HepG2 (cell line): ENCODE data around the gene IGFN1. TPM values are rescaled to one million over a fixed set of nuclear protein-coding genes. Genes with fewer than 3 reads are reported as not detected.

ENCODE experiments used
- JUN ChIP-seq: sonication (generic); formaldehyde crosslinking; IDR thresholded peaks from 2 replicates; pipeline ENCODE4 v1.4.0; 2020; ENCODE audit warnings: mild to moderate bottlenecking, missing genetic modification reagents
- PRPF4 ChIP-seq: fragments of 200-400 bp; formaldehyde crosslinking; IDR thresholded peaks from 2 replicates; pipeline ENCODE4 v1.6.1; 2016; ENCODE audit warnings: low read length, low read depth; ENCODE audit not compliant: poor library complexity, severe bottlenecking
- ZNF343 ChIP-seq: sonication (generic); formaldehyde crosslinking; IDR thresholded peaks from 2 replicates; pipeline ENCODE4 v1.4.0; 2020; ENCODE audit warnings: mild to moderate bottlenecking, missing genetic modification reagents
- polyA plus RNA-seq, 8 experiments: library from polyadenylated mRNA; depleted of rRNA in 3 of 8; stranded (reverse) in 7 of 8; unstranded in 1 of 8; fragments of >200 nt; fragmentation: Illumina TruSeq in 4 of 8; extraction: Trizol in 4 of 8; gene quantifications; 2 replicates each; pipeline versions ENCODE4 v1.2.1 to v1.2.3, GENCODE V29; 2011 to 2016; ENCODE audit warnings: low read depth in 4 of 8, missing spikeins in 1 of 8, mixed read lengths in 1 of 8; ENCODE audit not compliant: insufficient read depth in 1 of 8
- total RNA-seq, 5 experiments: library from RNA; depleted of rRNA; stranded (reverse); fragments of >200 nt; fragmentation: Illumina TruSeq; extraction: Trizol; gene quantifications; 2 replicates each; pipeline ENCODE4 v1.2.3, GENCODE V29; 2016; ENCODE audit warnings: low read depth in 1 of 5
- TF ChIP-seq, protein P1 (sequence below): sonication (generic); formaldehyde crosslinking; IDR thresholded peaks from 2 replicates; pipeline ENCODE4 v1.9.0; 2021; ENCODE audit warnings: missing genetic modification reagents, borderline replicate concordance
- TF ChIP-seq, protein P2 (sequence below): sonication (generic); formaldehyde crosslinking; IDR thresholded peaks from 2 replicates; pipeline ENCODE4 v1.5.1; 2020; ENCODE audit warnings: missing genetic modification reagents, mild to moderate bottlenecking, borderline replicate concordance
- TF ChIP-seq, protein P3 (sequence below): sonication (generic); formaldehyde crosslinking; conservative IDR thresholded peaks from 2 replicates; pipeline ENCODE4 v1.4.0; 2020; ENCODE audit warnings: missing genetic modification reagents
- TF ChIP-seq, protein P4 (sequence below), 2 experiments: sonication (generic) in 1 of 2; formaldehyde crosslinking in 1 of 2; IDR thresholded peaks; 2 replicates each; pipeline versions ENCODE4 v1.6.1 to v1.9.0; 2014 to 2022; ENCODE audit warnings: antibody characterized with exemption in 1 of 2, borderline replicate concordance in 1 of 2, inconsistent platforms in 1 of 2, low read depth in 1 of 2, missing genetic modification reagents in 1 of 2
- TF ChIP-seq, protein P5 (sequence below): IDR thresholded peaks from 2 replicates; pipeline ENCODE4 v1.4.0; 2020; ENCODE audit warnings: mild to moderate bottlenecking, missing genetic modification reagents

The IGFN1 gene
- total and polyA plus RNA-seq, 2 of the 13 experiments (the other 11 are each of a cell fraction or from before 2014, with no cell fraction given) = 0.04 to 0.05 TPM

DNA sequence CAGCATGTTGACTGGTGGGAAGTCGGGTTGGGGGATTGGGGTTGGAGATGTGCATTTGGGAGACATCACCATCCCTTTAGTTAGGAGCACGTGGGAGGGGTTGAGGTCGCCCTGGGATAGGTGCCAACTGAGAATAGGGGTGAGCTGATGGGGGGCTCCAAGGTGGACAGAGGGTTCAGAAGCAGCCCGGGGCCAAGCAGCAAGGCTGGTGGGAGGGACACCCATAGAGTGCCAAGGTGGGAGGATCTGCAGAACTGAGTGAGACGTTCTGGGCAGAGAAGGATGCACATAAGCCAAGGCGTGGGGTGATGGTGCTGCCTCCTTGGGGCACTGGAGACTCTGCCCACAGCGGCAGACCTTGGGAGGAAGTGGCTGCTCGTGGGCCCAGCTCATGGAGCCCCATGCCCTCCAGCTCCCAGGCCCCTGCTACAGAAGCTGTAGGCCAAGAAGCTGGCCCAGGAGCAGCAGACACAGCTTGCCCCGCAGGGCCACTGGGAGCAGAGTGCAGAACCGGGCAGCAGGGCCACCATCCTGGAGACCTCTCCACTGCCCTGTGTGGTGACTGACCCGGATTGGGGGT is 61.3 kb downstream of the IGFN1 start (continued):
- TF ChIP-seq, protein P1, sequence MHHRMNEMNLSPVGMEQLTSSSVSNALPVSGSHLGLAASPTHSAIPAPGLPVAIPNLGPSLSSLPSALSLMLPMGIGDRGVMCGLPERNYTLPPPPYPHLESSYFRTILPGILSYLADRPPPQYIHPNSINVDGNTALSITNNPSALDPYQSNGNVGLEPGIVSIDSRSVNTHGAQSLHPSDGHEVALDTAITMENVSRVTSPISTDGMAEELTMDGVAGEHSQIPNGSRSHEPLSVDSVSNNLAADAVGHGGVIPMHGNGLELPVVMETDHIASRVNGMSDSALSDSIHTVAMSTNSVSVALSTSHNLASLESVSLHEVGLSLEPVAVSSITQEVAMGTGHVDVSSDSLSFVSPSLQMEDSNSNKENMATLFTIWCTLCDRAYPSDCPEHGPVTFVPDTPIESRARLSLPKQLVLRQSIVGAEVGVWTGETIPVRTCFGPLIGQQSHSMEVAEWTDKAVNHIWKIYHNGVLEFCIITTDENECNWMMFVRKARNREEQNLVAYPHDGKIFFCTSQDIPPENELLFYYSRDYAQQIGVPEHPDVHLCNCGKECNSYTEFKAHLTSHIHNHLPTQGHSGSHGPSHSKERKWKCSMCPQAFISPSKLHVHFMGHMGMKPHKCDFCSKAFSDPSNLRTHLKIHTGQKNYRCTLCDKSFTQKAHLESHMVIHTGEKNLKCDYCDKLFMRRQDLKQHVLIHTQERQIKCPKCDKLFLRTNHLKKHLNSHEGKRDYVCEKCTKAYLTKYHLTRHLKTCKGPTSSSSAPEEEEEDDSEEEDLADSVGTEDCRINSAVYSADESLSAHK = no peak
- TF ChIP-seq ZNF343 (no peak), PRPF4 (no peak), JUN (CRISPR knock-in tag) (no peak)
- TF ChIP-seq, protein P2, sequence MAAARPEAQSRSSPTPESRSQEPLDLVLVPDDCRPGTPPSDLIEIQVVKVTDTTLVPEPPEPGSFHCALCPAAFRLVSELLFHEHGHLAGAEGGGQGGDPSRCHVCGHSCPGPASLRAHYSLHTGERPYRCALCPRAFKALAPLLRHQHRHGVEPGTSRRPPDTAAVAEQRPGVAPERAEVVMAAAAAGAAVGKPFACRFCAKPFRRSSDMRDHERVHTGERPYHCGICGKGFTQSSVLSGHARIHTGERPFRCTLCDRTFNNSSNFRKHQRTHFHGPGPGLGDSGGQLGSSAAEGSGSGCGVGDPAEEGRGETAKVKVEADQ (CRISPR knock-in tag) = no peak
- TF ChIP-seq, protein P3, sequence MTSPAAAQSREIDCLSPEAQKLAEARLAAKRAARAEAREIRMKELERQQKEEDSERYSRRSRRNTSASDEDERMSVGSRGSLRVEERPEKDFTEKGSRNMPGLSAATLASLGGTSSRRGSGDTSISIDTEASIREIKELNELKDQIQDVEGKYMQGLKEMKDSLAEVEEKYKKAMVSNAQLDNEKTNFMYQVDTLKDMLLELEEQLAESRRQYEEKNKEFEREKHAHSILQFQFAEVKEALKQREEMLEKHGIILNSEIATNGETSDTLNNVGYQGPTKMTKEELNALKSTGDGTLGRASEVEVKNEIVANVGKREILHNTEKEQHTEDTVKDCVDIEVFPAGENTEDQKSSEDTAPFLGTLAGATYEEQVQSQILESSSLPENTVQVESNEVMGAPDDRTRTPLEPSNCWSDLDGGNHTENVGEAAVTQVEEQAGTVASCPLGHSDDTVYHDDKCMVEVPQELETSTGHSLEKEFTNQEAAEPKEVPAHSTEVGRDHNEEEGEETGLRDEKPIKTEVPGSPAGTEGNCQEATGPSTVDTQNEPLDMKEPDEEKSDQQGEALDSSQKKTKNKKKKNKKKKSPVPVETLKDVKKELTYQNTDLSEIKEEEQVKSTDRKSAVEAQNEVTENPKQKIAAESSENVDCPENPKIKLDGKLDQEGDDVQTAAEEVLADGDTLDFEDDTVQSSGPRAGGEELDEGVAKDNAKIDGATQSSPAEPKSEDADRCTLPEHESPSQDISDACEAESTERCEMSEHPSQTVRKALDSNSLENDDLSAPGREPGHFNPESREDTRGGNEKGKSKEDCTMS (CRISPR knock-in tag) = no peak
- TF ChIP-seq, protein P4, sequence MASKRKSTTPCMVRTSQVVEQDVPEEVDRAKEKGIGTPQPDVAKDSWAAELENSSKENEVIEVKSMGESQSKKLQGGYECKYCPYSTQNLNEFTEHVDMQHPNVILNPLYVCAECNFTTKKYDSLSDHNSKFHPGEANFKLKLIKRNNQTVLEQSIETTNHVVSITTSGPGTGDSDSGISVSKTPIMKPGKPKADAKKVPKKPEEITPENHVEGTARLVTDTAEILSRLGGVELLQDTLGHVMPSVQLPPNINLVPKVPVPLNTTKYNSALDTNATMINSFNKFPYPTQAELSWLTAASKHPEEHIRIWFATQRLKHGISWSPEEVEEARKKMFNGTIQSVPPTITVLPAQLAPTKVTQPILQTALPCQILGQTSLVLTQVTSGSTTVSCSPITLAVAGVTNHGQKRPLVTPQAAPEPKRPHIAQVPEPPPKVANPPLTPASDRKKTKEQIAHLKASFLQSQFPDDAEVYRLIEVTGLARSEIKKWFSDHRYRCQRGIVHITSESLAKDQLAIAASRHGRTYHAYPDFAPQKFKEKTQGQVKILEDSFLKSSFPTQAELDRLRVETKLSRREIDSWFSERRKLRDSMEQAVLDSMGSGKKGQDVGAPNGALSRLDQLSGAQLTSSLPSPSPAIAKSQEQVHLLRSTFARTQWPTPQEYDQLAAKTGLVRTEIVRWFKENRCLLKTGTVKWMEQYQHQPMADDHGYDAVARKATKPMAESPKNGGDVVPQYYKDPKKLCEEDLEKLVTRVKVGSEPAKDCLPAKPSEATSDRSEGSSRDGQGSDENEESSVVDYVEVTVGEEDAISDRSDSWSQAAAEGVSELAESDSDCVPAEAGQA (IDR thresholded peaks at IDR 0.05; ENCODE audit: low read depth) = no peak
- TF ChIP-seq, protein P4 (CRISPR knock-in tag; IDR thresholded peaks at IDR 0.05; ENCODE audit: borderline replicate concordance) = no peak
- TF ChIP-seq, protein P5, sequence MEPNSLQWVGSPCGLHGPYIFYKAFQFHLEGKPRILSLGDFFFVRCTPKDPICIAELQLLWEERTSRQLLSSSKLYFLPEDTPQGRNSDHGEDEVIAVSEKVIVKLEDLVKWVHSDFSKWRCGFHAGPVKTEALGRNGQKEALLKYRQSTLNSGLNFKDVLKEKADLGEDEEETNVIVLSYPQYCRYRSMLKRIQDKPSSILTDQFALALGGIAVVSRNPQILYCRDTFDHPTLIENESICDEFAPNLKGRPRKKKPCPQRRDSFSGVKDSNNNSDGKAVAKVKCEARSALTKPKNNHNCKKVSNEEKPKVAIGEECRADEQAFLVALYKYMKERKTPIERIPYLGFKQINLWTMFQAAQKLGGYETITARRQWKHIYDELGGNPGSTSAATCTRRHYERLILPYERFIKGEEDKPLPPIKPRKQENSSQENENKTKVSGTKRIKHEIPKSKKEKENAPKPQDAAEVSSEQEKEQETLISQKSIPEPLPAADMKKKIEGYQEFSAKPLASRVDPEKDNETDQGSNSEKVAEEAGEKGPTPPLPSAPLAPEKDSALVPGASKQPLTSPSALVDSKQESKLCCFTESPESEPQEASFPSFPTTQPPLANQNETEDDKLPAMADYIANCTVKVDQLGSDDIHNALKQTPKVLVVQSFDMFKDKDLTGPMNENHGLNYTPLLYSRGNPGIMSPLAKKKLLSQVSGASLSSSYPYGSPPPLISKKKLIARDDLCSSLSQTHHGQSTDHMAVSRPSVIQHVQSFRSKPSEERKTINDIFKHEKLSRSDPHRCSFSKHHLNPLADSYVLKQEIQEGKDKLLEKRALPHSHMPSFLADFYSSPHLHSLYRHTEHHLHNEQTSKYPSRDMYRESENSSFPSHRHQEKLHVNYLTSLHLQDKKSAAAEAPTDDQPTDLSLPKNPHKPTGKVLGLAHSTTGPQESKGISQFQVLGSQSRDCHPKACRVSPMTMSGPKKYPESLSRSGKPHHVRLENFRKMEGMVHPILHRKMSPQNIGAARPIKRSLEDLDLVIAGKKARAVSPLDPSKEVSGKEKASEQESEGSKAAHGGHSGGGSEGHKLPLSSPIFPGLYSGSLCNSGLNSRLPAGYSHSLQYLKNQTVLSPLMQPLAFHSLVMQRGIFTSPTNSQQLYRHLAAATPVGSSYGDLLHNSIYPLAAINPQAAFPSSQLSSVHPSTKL (CRISPR knock-in tag) = no peak
